Mesendoderm (in vitro differentiated cells): ENCODE results near the gene PLEKHO1.
"Not testable (repeated sequence)": the region's sequence is repeated elsewhere in the genome, so short reads cannot be mapped to it uniquely, and the experiment has no call there.

Experiments used
- DNase-seq: peaks from one replicate; pipeline ENCODE4 v3.0.0; 2013
- H2AK5ac ChIP-seq: 2 replicates; pipeline ENCODE4 v1.6.1; 2013; ENCODE audit warnings: low read length, inconsistent platforms
- H2BK120ac ChIP-seq: 2 replicates; pipeline ENCODE4 v1.6.1; 2013; ENCODE audit warnings: low read depth, mild to moderate bottlenecking, low read length, moderate library complexity, mixed read lengths
- H2BK15ac ChIP-seq: replicated peaks from 2 replicates; pipeline ENCODE4 v1.6.1; 2013; ENCODE audit warnings: low read depth, mild to moderate bottlenecking, moderate library complexity
- H2BK5ac ChIP-seq: 2 replicates; pipeline ENCODE4 v1.6.1; 2013; ENCODE audit warnings: low read length, inconsistent platforms
- H3K18ac ChIP-seq: 2 replicates; pipeline ENCODE4 v1.6.1; 2013; ENCODE audit warnings: mild to moderate bottlenecking, low read length, mixed read lengths
- H3K23ac ChIP-seq: one replicate; pipeline ENCODE4 v1.6.1; 2013; ENCODE audit warnings: low read length
- H3K27ac ChIP-seq: 2 replicates; pipeline ENCODE4 v1.5.1; 2013; ENCODE audit warnings: low read depth, mild to moderate bottlenecking, inconsistent platforms, low read length, moderate library complexity
- H3K27me3 ChIP-seq: 2 replicates; pipeline ENCODE4 v1.6.1; 2013; ENCODE audit warnings: low read length, control low read depth, mild to moderate bottlenecking, inconsistent platforms; ENCODE audit not compliant: insufficient read depth, poor library complexity
- H3K36me3 ChIP-seq: 2 replicates; pipeline ENCODE4 v1.6.1; 2013; ENCODE audit warnings: low read length, inconsistent platforms; ENCODE audit not compliant: control insufficient read depth, insufficient read depth
- H3K4ac ChIP-seq: one replicate; pipeline ENCODE4 v1.6.1; 2013; ENCODE audit warnings: low read depth, mild to moderate bottlenecking, low read length, moderate library complexity
- H3K4me1 ChIP-seq: 2 replicates; pipeline ENCODE4 v1.6.1; 2013; ENCODE audit warnings: low read depth, low read length, inconsistent platforms; ENCODE audit not compliant: control insufficient read depth
- H3K4me2 ChIP-seq: 2 replicates; pipeline ENCODE4 v1.6.1; 2013; ENCODE audit warnings: low read length
- H3K4me3 ChIP-seq: 2 replicates; pipeline ENCODE4 v1.5.1; 2013; ENCODE audit warnings: mild to moderate bottlenecking, low read length
- H3K56ac ChIP-seq: one replicate; pipeline ENCODE4 v1.6.1; 2013; ENCODE audit warnings: low read length
- H3K79me1 ChIP-seq: 2 replicates; pipeline ENCODE4 v1.6.1; 2013; ENCODE audit warnings: low read length, inconsistent platforms
- H3K79me2 ChIP-seq: 2 replicates; pipeline ENCODE4 v1.6.1; 2013; ENCODE audit warnings: mild to moderate bottlenecking, low read length; ENCODE audit not compliant: control insufficient read depth, insufficient read depth
- H3K9ac ChIP-seq: 2 replicates; pipeline ENCODE4 v1.6.1; 2013; ENCODE audit warnings: low read length, inconsistent platforms
- H4K5ac ChIP-seq: one replicate; pipeline ENCODE4 v1.6.1; 2013; ENCODE audit warnings: low read length
- H4K8ac ChIP-seq: one replicate; pipeline ENCODE4 v1.6.1; 2013; ENCODE audit warnings: low read depth, mild to moderate bottlenecking, control low read depth, low read length, moderate library complexity
- WGBS: extraction: QIAGEN DNeasy Blood & Tissue Kit; methylation state at CpG from one replicate; pipeline ENCODE4 v1.1.7; 2013; ENCODE audit warnings: low lambda C conversion rate, missing lambda C conversion rate; ENCODE audit not compliant: insufficient coverage; ENCODE audit errors: extremely low coverage; 5-methylcytosine and 5-hydroxymethylcytosine counted together

The PLEKHO1 gene

DNA sequence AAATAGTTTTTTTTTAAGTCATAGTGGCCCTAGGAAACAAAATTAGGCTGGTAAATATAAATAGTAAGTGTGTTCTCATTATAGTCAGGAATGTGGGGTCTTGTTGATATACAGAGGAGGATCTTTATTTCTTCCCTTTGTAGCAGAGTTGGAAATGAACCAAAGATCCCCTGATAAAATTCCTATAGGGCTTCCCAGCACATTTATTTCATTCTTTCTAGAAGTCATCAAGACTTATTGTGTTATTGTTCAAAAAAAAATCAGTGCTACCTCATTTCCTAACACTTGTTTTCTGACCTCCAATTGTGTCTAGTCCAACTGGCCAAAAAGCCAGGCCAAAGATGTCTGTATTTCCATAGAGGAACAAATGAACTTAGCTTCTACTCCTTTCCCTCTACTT lies 7.6 kb upstream of the PLEKHO1 start:
- Histone ChIP-seq H3K4me2 (no peak overlapping the region), H2AK5ac (no peak overlapping the region), H2BK15ac (no peak overlapping the region), H3K4me3 (no peak overlapping the region), H2BK120ac (no peak overlapping the region), H3K79me2 (no peaks in the 10 kb centered on the region), H4K5ac (no peak overlapping the region), H3K56ac (no peak overlapping the region), H3K79me1 (no peaks in the 10 kb centered on the region), H3K18ac (no peak overlapping the region), H3K9ac (no peak overlapping the region), H4K8ac (no peak overlapping the region), H3K36me3 (no peaks in the 10 kb centered on the region), H3K27ac (no peak overlapping the region), H3K4me1 (no peaks in the 10 kb centered on the region), H2BK5ac (no peak overlapping the region), H3K4ac (no peak overlapping the region), H3K27me3 (no peaks in the 10 kb centered on the region), H3K23ac (no peak overlapping the region)
- no peak for DNase-seq

DNA sequence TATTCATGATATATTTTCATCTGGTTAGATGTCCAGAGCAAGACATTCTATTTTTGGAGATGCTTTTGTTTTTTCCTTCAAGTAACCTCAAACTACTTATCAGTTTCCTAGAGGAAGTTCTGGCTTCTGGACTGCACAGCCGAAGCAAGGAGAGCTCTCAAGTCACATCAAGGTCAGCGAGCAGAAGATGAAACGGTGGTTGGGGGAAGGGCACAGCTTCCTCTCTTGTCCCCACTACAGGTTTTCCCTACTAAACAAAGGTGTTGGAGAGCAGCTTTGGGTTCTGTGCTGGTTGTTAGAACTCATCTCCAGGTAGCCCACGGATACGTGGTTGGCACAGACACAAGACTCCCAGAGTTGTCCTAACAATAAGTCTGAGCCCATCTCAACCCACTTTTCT lies 5.1 kb upstream of the PLEKHO1 start:
- no peak for DNase-seq
- Histone ChIP-seq H3K79me2 (no peaks in the 10 kb centered on the region), H3K56ac (no peak overlapping the region), H3K23ac (no peak overlapping the region), H2BK5ac (no peak overlapping the region), H3K9ac (no peak overlapping the region), H3K79me1 (no peaks in the 10 kb centered on the region), H2BK120ac (no peak overlapping the region), H2AK5ac (no peak overlapping the region), H4K8ac (no peak overlapping the region), H3K18ac (no peak overlapping the region), H3K27ac (no peak overlapping the region), H2BK15ac (no peak overlapping the region), H3K27me3 (no peaks in the 10 kb centered on the region), H3K4me3 (no peak overlapping the region), H4K5ac (no peak overlapping the region), H3K4ac (no peak overlapping the region), H3K36me3 (no peaks in the 10 kb centered on the region), H3K4me2 (no peak overlapping the region), H3K4me1 (no peaks in the 10 kb centered on the region)
- WGBS: no CpG with 5 or more reads among the region's 5 CpGs

DNA sequence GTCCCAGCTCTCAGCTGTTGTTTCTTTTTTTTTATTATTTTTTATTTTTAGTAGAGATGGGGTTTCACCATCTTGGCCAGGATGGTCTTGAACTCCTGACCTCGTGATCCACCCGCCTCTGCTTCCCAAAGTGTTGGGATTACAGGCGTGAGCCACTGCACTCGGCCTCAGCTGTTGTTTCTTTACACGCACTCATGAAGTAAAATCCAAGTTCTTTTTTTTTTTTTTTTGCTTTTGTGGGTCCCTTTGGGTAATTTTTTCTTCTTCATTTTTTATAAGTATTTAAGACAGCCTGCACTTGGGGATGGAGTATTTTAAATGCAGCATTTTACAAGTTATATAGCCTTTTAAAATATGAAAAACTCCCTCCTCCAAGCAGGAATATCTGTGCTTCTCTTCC lies 3.7 kb upstream of the PLEKHO1 start:
- H3K36me3 ChIP-seq, H4K8ac ChIP-seq, H3K79me2 ChIP-seq, H3K23ac ChIP-seq, H3K9ac ChIP-seq, H4K5ac ChIP-seq, H3K4ac ChIP-seq, H3K79me1 ChIP-seq, H3K4me1 ChIP-seq, DNase-seq, H2BK5ac ChIP-seq, H3K56ac ChIP-seq, H3K18ac ChIP-seq, H2BK15ac ChIP-seq, H3K27ac ChIP-seq, H3K4me3 ChIP-seq, H2AK5ac ChIP-seq, H3K27me3 ChIP-seq, H2BK120ac ChIP-seq, H3K4me2 ChIP-seq: not testable (repeated sequence)
- WGBS: no CpG with 5 or more reads among the region's 5 CpGs

DNA sequence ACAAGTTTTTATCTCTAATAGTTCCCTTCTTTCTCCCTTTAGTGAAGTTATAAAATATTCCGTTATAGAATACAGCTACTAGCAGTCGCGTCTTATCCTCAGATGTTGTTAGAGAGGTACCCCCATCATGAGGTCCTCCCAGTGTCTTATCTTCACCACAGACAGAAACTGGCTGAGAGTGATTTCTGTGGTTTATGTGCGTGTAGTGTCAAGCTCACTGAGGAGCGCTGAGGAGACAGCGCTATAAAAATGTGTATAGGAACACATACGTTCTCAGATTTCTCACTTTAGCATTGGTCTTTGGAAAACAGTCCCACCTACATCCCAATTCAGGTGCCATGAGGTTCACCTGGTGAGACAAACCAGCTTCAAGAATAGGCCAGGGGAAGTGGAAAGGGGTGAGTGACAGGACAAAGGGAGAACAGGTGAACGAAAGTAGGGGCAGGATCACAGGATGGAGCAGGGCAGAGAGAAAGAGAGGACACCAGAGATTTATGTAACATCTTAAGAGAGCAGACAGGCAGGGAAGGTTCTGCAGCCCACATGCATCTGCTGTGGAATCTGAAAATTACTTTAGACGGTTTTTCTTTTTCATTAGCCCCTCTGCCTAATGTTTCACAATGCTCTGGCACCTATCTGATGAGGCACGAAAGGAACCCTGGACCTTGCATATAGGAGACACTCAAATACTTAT lies 2.7 kb upstream of the PLEKHO1 start:
- Histone ChIP-seq H3K36me3 (no peaks in the 10 kb centered on the region), H3K4me3 (no peak overlapping the region), H3K56ac (no peak overlapping the region), H3K27ac (no peak overlapping the region), H3K27me3 (no peaks in the 10 kb centered on the region), H2BK5ac (no peak overlapping the region), H3K79me2 (peaks cover 13% of the 10 kb centered on the region), H3K23ac (no peak overlapping the region), H3K4ac (no peak overlapping the region), H3K18ac (no peak overlapping the region), H3K9ac (no peak overlapping the region), H2AK5ac (no peak overlapping the region), H2BK15ac (no peak overlapping the region), H3K4me1 (peaks cover 5% of the 10 kb centered on the region), H4K5ac (no peak overlapping the region), H2BK120ac (no peak overlapping the region), H3K79me1 (peaks cover 12% of the 10 kb centered on the region), H4K8ac (no peak overlapping the region), H3K4me2 (no peak overlapping the region)
- no CpG with 5 or more reads among the region's 10 CpGs for WGBS
- DNase-seq: no peak

DNA sequence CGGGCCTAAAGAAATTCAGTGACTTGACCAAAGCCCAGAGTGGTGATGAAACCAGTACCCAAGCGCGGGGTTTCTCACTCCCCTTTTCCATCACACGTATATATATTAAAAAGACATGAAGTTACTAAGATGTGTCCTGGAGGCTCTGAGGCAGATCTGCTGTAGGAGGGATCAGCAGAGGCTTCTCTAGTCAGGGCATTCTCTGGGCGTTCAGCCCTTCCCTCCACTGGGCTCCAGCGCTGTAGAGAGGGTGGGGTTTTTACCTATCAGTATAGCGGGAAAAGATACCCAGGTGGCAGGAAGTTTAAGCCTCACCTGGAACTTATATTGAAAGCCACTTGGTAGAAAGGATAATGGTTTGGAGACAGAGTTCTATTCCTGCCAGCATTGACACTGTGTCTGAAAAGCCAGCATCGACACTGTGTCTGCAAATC lies 862 bp upstream of the PLEKHO1 start:
- H3K27ac ChIP-seq: no peak overlapping the region
- H3K79me2 ChIP-seq: peaks cover 17% of the 10 kb centered on the region
- no CpG with 5 or more reads among the region's 8 CpGs for WGBS

More for the DNA sequence above, 862 bp upstream of the PLEKHO1 start:
- DNase-seq: no peak
- Histone ChIP-seq H4K5ac (no peak overlapping the region), H3K4me1 (peaks cover 7% of the 10 kb centered on the region), H3K27me3 (no peaks in the 10 kb centered on the region), H3K9ac (peak overlapping the region; percentile 94), H2BK120ac (no peak overlapping the region), H2BK15ac (no peak overlapping the region), H3K79me1 (peaks cover 19% of the 10 kb centered on the region), H2AK5ac (no peak overlapping the region), H2BK5ac (no peak overlapping the region), H3K23ac (no peak overlapping the region), H3K36me3 (peaks cover under 1% of the 10 kb centered on the region), H3K56ac (peak overlapping the region; percentile 91), H3K4me2 (peak overlapping the region; percentile 66), H3K18ac (peak overlapping the region; percentile 99), H4K8ac (no peak overlapping the region), H3K4ac (no peak overlapping the region), H3K4me3 (peak overlapping the region; percentile 90)
